Chondrocyte (in vitro differentiated cells): ENCODE measurements around the gene ETV3. TPM values are rescaled to one million over a fixed set of nuclear protein-coding genes. Genes with fewer than 3 reads are reported as not detected.
A peak's percentile ranks its signal among the peaks of the same experiment; 100 is the strongest.

Source experiments
- DNase-seq: peaks from one replicate; pipeline ENCODE4 v3.0.0; 2021; ENCODE audit warnings: mixed read lengths, low spot score
- H3K27ac Mint-ChIP-seq: one replicate; pipeline ENCODE4 v1.8.0; 2021; ENCODE audit warnings: mild to moderate bottlenecking, moderate library complexity, mixed read lengths; ENCODE audit not compliant: unreplicated experiment
- H3K27me3 Mint-ChIP-seq: 2 replicates; pipeline ENCODE4 v1.8.0; 2021; ENCODE audit warnings: low read depth, mixed read lengths
- H3K36me3 Mint-ChIP-seq: 2 replicates; pipeline ENCODE4 v1.8.0; 2021; ENCODE audit warnings: low read depth, mixed read lengths
- H3K4me1 Mint-ChIP-seq: 2 replicates; pipeline ENCODE4 v1.8.0; 2021; ENCODE audit warnings: low read depth, mild to moderate bottlenecking, mixed read lengths
- H3K4me3 Mint-ChIP-seq: one replicate; pipeline ENCODE4 v1.8.0; 2021; ENCODE audit warnings: mild to moderate bottlenecking, moderate library complexity, mixed read lengths; ENCODE audit not compliant: unreplicated experiment
- H3K9me3 Mint-ChIP-seq: 2 replicates; pipeline ENCODE4 v1.8.0; 2021; ENCODE audit warnings: low read depth, mixed read lengths
- total RNA-seq: library from RNA; stranded (reverse); gene quantifications from 3 replicates; pipeline ENCODE4 v1.2.1, GENCODE V29; 2021
- TF ChIP-seq, protein P1 (sequence below): fragments of 200-600 bp; sonication (generic); IDR thresholded peaks from 2 replicates; pipeline ENCODE4 v1.5.0; 2021; ENCODE audit warnings: antibody characterized with exemption, mild to moderate bottlenecking, moderate library complexity

The ETV3 gene
- total RNA-seq, 1 donor from 2014 or later, result 23.4 TPM

DNA sequence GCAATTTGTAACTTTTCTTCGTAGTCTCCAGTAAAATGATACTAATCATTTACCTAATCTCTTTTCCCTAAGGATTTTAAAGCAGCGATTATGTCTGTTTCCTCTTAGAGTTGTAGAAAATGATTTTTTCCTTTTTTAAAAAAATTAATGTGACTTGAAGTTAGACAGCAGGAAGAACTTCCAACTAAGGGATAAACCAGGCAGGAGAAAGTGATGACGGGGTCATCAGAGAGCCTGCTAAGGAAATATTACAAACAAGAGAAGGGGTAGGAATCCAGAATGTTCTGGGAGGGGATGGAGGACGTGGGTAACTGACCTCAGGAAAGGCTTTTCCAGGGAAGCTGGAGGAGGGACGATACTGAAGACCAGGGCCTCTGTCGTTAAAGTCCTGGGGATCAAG, 29.7 kb downstream of the ETV3 start:
- no peak overlapping the region for H3K4me3 Mint-ChIP-seq

DNA sequence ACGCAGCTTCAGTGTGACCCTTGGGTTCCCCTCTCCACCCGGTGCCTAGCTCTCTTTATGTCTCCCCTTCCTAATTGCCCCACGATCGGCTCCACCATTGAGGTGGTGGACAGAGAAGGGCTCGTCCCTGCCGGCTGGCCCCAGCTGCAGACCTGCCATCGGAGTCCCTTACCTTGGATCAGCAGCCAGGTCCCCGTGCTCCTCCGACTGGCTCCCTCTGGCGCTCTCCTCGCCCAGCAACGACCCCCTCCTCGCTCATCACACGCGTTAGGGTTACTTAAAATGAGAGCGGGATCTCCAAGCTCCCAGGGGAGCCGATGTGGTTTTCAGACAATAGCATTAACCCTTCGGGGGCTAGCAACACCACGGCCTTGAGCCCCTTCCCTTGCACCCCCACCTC, 30.5 kb downstream of the ETV3 start:
- no peaks in the 10 kb centered on the region for H3K9me3 Mint-ChIP-seq
- no peak overlapping the region for H3K27ac Mint-ChIP-seq
- H3K27me3 Mint-ChIP-seq, result peaks cover 17% of the 10 kb centered on the region
- peaks cover 1% of the 10 kb centered on the region for H3K36me3 Mint-ChIP-seq
- no peak for DNase-seq
- peaks cover 10% of the 10 kb centered on the region for H3K4me1 Mint-ChIP-seq
- TF ChIP-seq, protein P1, sequence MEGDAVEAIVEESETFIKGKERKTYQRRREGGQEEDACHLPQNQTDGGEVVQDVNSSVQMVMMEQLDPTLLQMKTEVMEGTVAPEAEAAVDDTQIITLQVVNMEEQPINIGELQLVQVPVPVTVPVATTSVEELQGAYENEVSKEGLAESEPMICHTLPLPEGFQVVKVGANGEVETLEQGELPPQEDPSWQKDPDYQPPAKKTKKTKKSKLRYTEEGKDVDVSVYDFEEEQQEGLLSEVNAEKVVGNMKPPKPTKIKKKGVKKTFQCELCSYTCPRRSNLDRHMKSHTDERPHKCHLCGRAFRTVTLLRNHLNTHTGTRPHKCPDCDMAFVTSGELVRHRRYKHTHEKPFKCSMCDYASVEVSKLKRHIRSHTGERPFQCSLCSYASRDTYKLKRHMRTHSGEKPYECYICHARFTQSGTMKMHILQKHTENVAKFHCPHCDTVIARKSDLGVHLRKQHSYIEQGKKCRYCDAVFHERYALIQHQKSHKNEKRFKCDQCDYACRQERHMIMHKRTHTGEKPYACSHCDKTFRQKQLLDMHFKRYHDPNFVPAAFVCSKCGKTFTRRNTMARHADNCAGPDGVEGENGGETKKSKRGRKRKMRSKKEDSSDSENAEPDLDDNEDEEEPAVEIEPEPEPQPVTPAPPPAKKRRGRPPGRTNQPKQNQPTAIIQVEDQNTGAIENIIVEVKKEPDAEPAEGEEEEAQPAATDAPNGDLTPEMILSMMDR, result no peak
- H3K4me3 Mint-ChIP-seq, result no peak overlapping the region

More for the DNA sequence above, 29.7 kb downstream of the ETV3 start:
- H3K4me1 Mint-ChIP-seq, result peaks cover 10% of the 10 kb centered on the region
- H3K27ac Mint-ChIP-seq, result no peak overlapping the region
- H3K9me3 Mint-ChIP-seq, result no peaks in the 10 kb centered on the region
- DNase-seq, result no peak
- H3K36me3 Mint-ChIP-seq, result peaks cover 3% of the 10 kb centered on the region
- peaks cover 19% of the 10 kb centered on the region for H3K27me3 Mint-ChIP-seq
- TF ChIP-seq, protein P1, result no peak

DNA sequence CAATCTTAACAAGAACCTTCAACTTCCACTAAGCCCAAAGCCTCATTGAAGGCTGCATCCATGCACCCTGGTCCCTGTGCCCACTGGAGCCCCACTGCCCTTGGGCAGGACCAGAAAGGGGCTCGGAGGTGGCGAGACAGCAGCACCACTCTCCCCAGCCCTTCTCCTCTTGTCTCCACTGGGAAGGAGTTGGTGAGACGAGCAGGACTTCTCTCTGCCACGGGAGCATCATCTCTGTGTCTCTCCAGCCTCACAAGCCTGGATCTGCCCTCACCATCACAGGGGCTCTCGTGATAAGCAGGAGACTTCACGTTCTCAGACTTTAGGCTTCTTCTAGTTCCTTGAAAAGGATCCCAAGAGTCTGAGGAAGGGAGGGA, 31.4 kb downstream of the ETV3 start:
- no peak overlapping the region for H3K4me3 Mint-ChIP-seq
- H3K4me1 Mint-ChIP-seq, result peaks cover 10% of the 10 kb centered on the region
- peaks cover 15% of the 10 kb centered on the region for H3K27me3 Mint-ChIP-seq
- TF ChIP-seq, protein P1, result no peak
- no peaks in the 10 kb centered on the region for H3K36me3 Mint-ChIP-seq
- H3K9me3 Mint-ChIP-seq, result no peaks in the 10 kb centered on the region
- peak overlapping the region; percentile 20 for H3K27ac Mint-ChIP-seq
- no peak for DNase-seq

DNA sequence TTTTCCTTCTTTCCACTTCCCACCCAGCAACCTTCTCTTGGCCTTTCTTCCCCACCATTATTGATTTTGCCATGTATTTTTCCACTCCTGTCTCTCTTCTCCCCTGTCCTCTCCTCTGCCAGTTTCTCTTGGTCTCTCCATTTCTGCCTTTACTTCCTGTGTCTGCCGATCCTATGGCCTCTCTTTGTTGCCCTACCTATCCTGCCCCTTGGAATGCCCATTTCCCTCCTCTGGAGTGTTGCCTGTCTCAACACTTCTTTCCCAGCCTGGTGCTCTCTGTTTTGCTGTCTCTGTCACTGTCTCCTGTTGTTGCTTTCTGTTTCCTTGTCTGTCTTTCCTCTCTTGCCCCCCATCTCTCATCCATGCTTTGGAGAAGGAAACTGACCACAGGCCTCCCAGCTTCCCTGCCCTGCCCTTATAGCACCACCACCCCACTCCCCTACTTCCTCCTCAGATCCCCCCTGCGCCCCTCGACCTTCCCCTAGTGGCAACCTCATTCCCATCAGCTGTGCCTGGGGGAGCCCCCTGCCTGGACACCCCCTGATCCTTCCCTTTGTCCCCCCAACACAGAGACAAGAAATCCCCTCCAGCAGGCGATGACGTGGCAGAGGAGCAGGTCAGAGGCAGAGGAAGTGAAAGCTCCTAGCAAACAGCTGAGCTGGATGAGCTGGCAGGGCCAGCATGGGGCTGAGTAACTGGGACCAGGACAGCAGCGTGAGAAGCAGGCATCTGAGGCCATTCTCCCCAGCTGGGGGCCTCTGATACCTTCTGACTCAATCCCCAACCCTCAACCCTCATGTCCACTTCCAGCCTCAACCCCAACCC, 32.0 kb downstream of the ETV3 start:
- H3K36me3 Mint-ChIP-seq, result no peaks in the 10 kb centered on the region
- H3K27ac Mint-ChIP-seq, result peak overlapping the region; percentile 85
- peaks cover 9% of the 10 kb centered on the region for H3K27me3 Mint-ChIP-seq
- H3K4me3 Mint-ChIP-seq, result no peak overlapping the region
- peaks cover 10% of the 10 kb centered on the region for H3K4me1 Mint-ChIP-seq
- TF ChIP-seq, protein P1, result no peak
- no peaks in the 10 kb centered on the region for H3K9me3 Mint-ChIP-seq
- DNase-seq, result no peak

DNA sequence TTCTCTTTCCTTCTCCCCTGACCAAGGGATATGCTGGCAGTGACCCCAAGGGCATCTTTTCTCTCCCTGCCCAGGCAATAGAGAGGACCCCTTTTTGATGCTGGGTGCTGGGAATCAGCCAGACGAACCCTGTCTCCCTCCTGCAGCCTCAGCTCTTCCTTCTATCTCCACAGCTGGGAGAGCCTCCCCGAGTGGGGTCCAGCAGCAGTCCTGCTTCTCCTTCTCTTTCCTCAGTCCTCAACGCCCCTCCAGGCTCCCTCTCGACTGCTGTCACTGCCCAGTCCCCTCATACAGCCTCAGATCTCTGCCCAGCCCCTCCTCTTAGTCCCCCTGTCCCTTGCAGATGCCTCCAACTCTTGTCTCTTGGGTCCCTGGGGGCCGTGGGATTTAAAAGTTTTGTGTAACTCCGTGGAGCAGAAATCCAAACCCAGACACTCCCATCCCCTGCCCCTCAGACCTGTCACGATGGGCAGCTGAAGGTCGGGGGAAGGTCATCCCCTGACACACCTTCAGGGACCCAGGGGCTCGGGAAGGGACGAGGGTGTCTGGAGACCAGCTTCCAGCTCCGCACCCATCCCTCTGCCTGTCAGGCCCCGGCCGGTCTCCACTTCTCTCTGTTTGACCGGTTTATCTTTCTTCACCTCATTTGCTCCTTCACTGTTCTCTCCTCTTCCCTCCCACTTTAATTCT, 32.8 kb downstream of the ETV3 start:
- Mint-ChIP-seq H3K4me3 (no peak overlapping the region), H3K36me3 (no peaks in the 10 kb centered on the region), H3K27ac (no peak overlapping the region), H3K27me3 (peaks cover 6% of the 10 kb centered on the region), H3K9me3 (no peaks in the 10 kb centered on the region), H3K4me1 (peaks cover 10% of the 10 kb centered on the region)
- TF ChIP-seq, protein P1, result no peak
- DNase-seq, result no peak
